ENCODE measurements around the gene SDCBP2.

DNA sequence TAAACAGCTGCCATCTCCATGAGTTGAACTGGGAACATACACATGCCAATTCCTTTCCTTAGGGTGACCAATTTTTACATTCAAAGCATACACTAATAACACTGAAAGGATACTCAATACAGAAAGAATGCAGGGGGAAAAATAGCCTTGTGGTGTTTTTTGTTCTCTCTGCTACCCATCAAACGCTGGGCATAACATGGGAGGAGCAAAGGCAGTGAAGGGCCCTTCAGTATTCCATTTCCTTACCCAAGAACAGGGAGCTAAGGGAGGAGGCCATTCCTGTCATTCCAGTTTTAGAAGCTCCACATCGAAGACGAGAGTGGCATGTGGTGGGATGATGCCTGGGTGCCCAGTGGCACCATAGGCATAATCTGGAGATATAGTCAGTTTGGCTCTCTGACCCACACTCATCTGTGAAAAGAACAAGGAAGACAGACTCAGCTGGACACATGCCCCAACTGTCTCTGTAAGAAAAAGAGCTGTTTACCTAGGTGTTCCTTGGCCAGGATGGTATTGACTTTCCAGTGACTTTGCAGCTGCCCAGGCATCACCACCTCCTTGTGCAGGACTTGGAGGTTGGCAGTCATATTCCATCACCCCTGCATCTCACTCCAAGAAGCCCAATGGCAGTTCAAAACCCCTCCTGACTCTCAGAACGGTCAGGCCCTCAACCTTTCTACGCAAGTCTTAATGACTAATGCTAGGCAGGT is 43.0 kb upstream of the SDCBP2 start:
- TF ChIP-seq, protein P1, sequence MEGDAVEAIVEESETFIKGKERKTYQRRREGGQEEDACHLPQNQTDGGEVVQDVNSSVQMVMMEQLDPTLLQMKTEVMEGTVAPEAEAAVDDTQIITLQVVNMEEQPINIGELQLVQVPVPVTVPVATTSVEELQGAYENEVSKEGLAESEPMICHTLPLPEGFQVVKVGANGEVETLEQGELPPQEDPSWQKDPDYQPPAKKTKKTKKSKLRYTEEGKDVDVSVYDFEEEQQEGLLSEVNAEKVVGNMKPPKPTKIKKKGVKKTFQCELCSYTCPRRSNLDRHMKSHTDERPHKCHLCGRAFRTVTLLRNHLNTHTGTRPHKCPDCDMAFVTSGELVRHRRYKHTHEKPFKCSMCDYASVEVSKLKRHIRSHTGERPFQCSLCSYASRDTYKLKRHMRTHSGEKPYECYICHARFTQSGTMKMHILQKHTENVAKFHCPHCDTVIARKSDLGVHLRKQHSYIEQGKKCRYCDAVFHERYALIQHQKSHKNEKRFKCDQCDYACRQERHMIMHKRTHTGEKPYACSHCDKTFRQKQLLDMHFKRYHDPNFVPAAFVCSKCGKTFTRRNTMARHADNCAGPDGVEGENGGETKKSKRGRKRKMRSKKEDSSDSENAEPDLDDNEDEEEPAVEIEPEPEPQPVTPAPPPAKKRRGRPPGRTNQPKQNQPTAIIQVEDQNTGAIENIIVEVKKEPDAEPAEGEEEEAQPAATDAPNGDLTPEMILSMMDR (IDR thresholded peaks at IDR 0.05), result no peak
- no peak for TF ChIP-seq POLR2A (IDR thresholded peaks at IDR 0.05)
- TF ChIP-seq EP300 (IDR thresholded peaks at IDR 0.05), result no peak

Data from ovary (tissue), 3 donors.